Upper lobe of left lung (tissue), 6 donors: Measurements from ENCODE around the gene NDUFAF8. TPM values are rescaled to one million over a fixed set of nuclear protein-coding genes. Genes with fewer than 3 reads are reported as not detected.
A peak's percentile ranks its signal among the peaks of the same experiment; 100 is the strongest.

Source experiments
- ATAC-seq, 2 donors: fragments of 200-7000 bp; cut with Tn5 transposase; one replicate each; pipeline ENCODE4 v1.9.1; 2022; ENCODE audit warnings: mild to moderate bottlenecking in 2 of 2, moderate library complexity in 2 of 2; ENCODE audit not compliant: low FRiP score in 2 of 2
- DNase-seq, 2 donors: peaks; one replicate each; pipeline ENCODE4 v3.0.0-alpha.2; 2019 to 2020
- H3K27ac ChIP-seq, 4 donors: fragments of 200-600 bp; sonication (generic); one replicate each; pipeline ENCODE4 v1.5.1; 2016 to 2019
- H3K27me3 ChIP-seq, 4 donors: fragments of 200-600 bp; sonication (generic); one replicate each; pipeline ENCODE4 v1.5.1; 2017 to 2019
- H3K36me3 ChIP-seq, 4 donors: fragments of 200-600 bp; sonication (generic); one replicate each; pipeline ENCODE4 v1.5.1; 2016 to 2019
- H3K4me1 ChIP-seq, 4 donors: fragments of 200-600 bp; sonication (generic); one replicate each; pipeline ENCODE4 v1.5.1; 2018 to 2019
- H3K4me3 ChIP-seq, 4 donors: fragments of 200-600 bp; sonication (generic); one replicate each; pipeline ENCODE4 v1.5.1; 2017 to 2019; ENCODE audit warnings: mild to moderate bottlenecking in 2 of 4, moderate library complexity in 1 of 4
- H3K9me3 ChIP-seq, 4 donors: fragments of 200-600 bp; sonication (generic); one replicate each; pipeline ENCODE4 v1.5.1; 2018 to 2019
- EP300 ChIP-seq, 4 donors: sonication (generic); formaldehyde crosslinking; IDR thresholded peaks; one replicate each; pipeline ENCODE4 v1.5.1; 2017; ENCODE audit warnings: antibody characterized with exemption in 4 of 4, control low read depth in 2 of 4
- POLR2A ChIP-seq, 4 donors: fragments of 450-650 bp; IDR thresholded peaks; one replicate each; pipeline ENCODE4 v1.5.1; 2016 to 2017; ENCODE audit warnings: antibody characterized with exemption in 4 of 4, mild to moderate bottlenecking in 2 of 4
- POLR2AphosphoS5 ChIP-seq, 2 donors: sonication (generic); formaldehyde crosslinking; IDR thresholded peaks; one replicate each; pipeline ENCODE4 v1.5.1; 2017; ENCODE audit warnings: antibody characterized with exemption in 2 of 2
- WGBS, 2 donors: methylation state at CpG; one replicate each; pipeline ENCODE4 v1.1.5; 2017 to 2018; 5-methylcytosine and 5-hydroxymethylcytosine counted together
- total RNA-seq, 6 donors: library from RNA; depleted of rRNA in 4 of 6; stranded (reverse); fragments of >200 nt in 4 of 6; gene quantifications; one replicate each; pipeline versions ENCODE4 v1.1.0 to v1.2.1, GENCODE V29; 2016 to 2021
- TF ChIP-seq, protein P1 (sequence below), 6 experiments: fragments of 450-650 bp in 4 of 6; fragments of 200-600 bp in 2 of 6; sonication (generic) in 2 of 6; IDR thresholded peaks; one replicate each; pipeline ENCODE4 v1.5.1; 2016 to 2019; ENCODE audit warnings: antibody characterized with exemption in 6 of 6
- donor health status: DM: no; HTN: no; CAD: no; lungs with moderate emphysema.
- donor health status: DM: no; HTN: yes; CAD: no; lungs with severe emphysema.

The NDUFAF8 gene
- total RNA-seq, 6 donors from 2014 or later, result 19.6 to 38.1 (median 33.6) TPM

GRCh38 chr17:81273698-81274470 lies 34.8 kb downstream of the NDUFAF8 start:
- Histone ChIP-seq H3K9me3 (no peaks in the 10 kb centered on the region), H3K36me3 (peaks cover 0 to 78% (median 63%) of the 10 kb centered on the region in 4 donors), H3K27ac (no peak overlapping the region), H3K27me3 (no peaks in the 10 kb centered on the region), H3K4me3 (no peak overlapping the region), H3K4me1 (peaks cover 14 to 32% (median 24%) of the 10 kb centered on the region in 4 donors)
- no peak for ATAC-seq
- TF ChIP-seq POLR2AphosphoS5 (IDR thresholded peaks at IDR 0.05) (no peak), EP300 (IDR thresholded peaks at IDR 0.05) (no peak), POLR2A (IDR thresholded peaks at IDR 0.05) (no peak)
- TF ChIP-seq, protein P1, sequence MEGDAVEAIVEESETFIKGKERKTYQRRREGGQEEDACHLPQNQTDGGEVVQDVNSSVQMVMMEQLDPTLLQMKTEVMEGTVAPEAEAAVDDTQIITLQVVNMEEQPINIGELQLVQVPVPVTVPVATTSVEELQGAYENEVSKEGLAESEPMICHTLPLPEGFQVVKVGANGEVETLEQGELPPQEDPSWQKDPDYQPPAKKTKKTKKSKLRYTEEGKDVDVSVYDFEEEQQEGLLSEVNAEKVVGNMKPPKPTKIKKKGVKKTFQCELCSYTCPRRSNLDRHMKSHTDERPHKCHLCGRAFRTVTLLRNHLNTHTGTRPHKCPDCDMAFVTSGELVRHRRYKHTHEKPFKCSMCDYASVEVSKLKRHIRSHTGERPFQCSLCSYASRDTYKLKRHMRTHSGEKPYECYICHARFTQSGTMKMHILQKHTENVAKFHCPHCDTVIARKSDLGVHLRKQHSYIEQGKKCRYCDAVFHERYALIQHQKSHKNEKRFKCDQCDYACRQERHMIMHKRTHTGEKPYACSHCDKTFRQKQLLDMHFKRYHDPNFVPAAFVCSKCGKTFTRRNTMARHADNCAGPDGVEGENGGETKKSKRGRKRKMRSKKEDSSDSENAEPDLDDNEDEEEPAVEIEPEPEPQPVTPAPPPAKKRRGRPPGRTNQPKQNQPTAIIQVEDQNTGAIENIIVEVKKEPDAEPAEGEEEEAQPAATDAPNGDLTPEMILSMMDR (IDR thresholded peaks at IDR 0.05), result no peak
- DNase-seq, result no peak
- 89 to 92% methylated on average over 27 to 30 of the region's 31 CpGs for WGBS, 2 donors

- no peak for DNase-seq
- no peaks in the 10 kb centered on the region for H3K9me3 ChIP-seq
- H3K4me1 ChIP-seq, result peaks cover 14 to 33% (median 24%) of the 10 kb centered on the region in 4 donors
- no peak for TF ChIP-seq POLR2AphosphoS5 (IDR thresholded peaks at IDR 0.05)
- no peak for TF ChIP-seq POLR2A (IDR thresholded peaks at IDR 0.05)
- TF ChIP-seq, protein P1 (IDR thresholded peaks at IDR 0.05), result no peak
- no peak for TF ChIP-seq EP300 (IDR thresholded peaks at IDR 0.05)
- 98 to 100% methylated on average over 14 of the region's 14 CpGs for WGBS, 2 donors
- peaks cover 4 to 80% (median 63%) of the 10 kb centered on the region in 4 donors for H3K36me3 ChIP-seq
- H3K27ac ChIP-seq, result no peak overlapping the region
- H3K4me3 ChIP-seq, result no peak overlapping the region
- no peak for ATAC-seq
- no peaks in the 10 kb centered on the region for H3K27me3 ChIP-seq
Measured at GRCh38 chr17:81274471-81274855, 35.3 kb downstream of the NDUFAF8 start.

GRCh38 chr17:81276781-81277180 lies 37.7 kb downstream of the NDUFAF8 start:
- peak overlapping the region; percentile 32 to 78 (median 70) for H3K27ac ChIP-seq

DNA sequence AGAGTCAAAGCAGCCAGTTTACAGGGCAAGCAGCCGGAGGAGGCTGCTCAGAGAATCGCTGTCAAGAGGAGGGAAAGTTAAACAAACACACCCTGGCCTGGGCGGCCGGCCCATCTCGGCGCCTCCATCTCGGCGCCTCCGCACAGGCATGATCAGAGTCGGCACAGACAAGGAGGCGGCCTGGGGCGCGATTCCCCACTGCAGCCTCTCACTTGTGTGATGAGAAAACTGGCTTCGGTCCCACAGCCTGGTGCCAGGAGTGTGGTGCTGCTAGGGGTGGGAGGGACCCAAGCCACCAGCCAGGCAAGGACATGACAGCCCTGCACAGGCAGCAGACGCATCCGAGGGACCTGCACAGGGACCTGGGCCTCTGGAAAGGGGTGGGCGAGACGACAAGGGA lies 38.3 kb downstream of the NDUFAF8 start:
- DNase-seq, result peak; percentile 61 to 90
- no peaks in the 10 kb centered on the region for H3K27me3 ChIP-seq
- 37 to 44% methylated on average over 13 to 18 of the region's 18 CpGs for WGBS, 2 donors
- peak; percentile 62 to 64 for ATAC-seq
- H3K36me3 ChIP-seq, result peaks cover 4 to 83% (median 60%) of the 10 kb centered on the region in 4 donors
- TF ChIP-seq POLR2AphosphoS5 (IDR thresholded peaks at IDR 0.05), result no peak
- TF ChIP-seq EP300 (IDR thresholded peaks at IDR 0.05), result no peak
- no peak for TF ChIP-seq POLR2A (IDR thresholded peaks at IDR 0.05)
- TF ChIP-seq, protein P1 (IDR thresholded peaks at IDR 0.05), result no peak
- peak overlapping the region; percentile 32 to 78 (median 70) for H3K27ac ChIP-seq
- H3K4me3 ChIP-seq, result peak overlapping the region in 3 of 4 donors; percentile 8 to 33 (median 23)
- no peaks in the 10 kb centered on the region for H3K9me3 ChIP-seq
- H3K4me1 ChIP-seq, result peaks cover 14 to 33% (median 22%) of the 10 kb centered on the region in 4 donors

More at GRCh38 chr17:81276781-81277180, 37.7 kb downstream of the NDUFAF8 start:
- Histone ChIP-seq H3K27me3 (no peaks in the 10 kb centered on the region), H3K4me3 (no peak overlapping the region), H3K36me3 (peaks cover 4 to 83% (median 61%) of the 10 kb centered on the region in 4 donors), H3K4me1 (peaks cover 14 to 33% (median 24%) of the 10 kb centered on the region in 4 donors), H3K9me3 (no peaks in the 10 kb centered on the region)
- 64 to 73% methylated on average over 2 to 11 of the region's 11 CpGs for WGBS, 2 donors
- peak in 1 of 2 donors; percentile 54 for DNase-seq
- TF ChIP-seq, protein P1 (IDR thresholded peaks at IDR 0.05), result no peak
- TF ChIP-seq POLR2AphosphoS5 (IDR thresholded peaks at IDR 0.05) (no peak), EP300 (IDR thresholded peaks at IDR 0.05) (no peak), POLR2A (IDR thresholded peaks at IDR 0.05) (no peak)
- ATAC-seq, result no peak
